ENCODE data around the gene HSPA4.

The HSPA4 gene

DNA sequence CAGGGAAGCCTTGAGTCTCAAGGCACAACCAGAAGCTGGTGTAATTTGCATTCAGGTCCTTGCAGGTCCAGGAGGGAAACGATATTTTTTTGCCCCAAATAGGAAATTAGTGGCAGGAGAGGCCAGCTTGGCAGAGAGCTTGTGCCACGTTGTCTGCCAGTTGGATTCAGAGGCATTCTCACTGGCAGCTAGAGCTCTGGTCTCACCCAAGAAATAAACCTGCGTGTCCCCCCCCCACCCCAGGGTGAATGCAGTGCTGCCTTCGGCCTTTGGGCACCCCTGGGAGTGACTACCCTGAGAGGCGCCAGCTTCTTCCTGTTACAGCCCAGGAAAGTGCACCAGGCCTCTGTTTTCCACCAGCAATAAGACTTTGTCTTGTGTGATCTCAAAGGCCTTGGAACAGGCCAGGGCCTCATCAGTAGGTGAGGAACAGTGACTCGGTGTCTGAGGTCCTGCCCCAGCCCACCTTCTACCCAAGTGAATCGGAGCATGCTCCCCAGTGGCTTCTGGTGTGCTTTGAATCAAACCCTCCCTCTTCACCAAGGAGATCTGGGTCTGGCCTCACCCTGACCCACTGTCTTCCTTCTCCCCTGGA lies 68.4 kb downstream of the HSPA4 start:
- Histone ChIP-seq H3K27me3 (replicated peaks; ENCODE audit: insufficient read depth, low read length) (no peaks in the 10 kb centered on the region), H3K4me1 (ENCODE audit: low read length) (no peaks in the 10 kb centered on the region), H3F3A (ENCODE audit: insufficient read depth, low read length) (no peaks in the 10 kb centered on the region), H3K4me3 (ENCODE audit: low read length) (no peak overlapping the region), H3K36me3 (replicated peaks; ENCODE audit: insufficient read depth, low read length) (no peaks in the 10 kb centered on the region), H4K20me1 (ENCODE audit: insufficient read depth, low read length) (no peaks in the 10 kb centered on the region), H3K9ac (ENCODE audit: low read length) (no peak overlapping the region), H3K79me2 (ENCODE audit: low read length) (no peaks in the 10 kb centered on the region), H3K4me2 (ENCODE audit: low read depth, low read length) (no peak overlapping the region), H3K27ac (ENCODE audit: low read length) (no peak overlapping the region), H3K9me2 (replicated peaks; ENCODE audit: insufficient read depth, low read length) (no peaks in the 10 kb centered on the region), H3K9me3 (replicated peaks; ENCODE audit: insufficient read depth, low read length) (no peaks in the 10 kb centered on the region), H2AFZ (ENCODE audit: low read length) (no peak overlapping the region)
- no peak for TF ChIP-seq EZH2 (optimal IDR thresholded peaks at IDR 0.05; ENCODE audit: low read depth, low read length)
- TF ChIP-seq EZH2phosphoT487 (IDR thresholded peaks at IDR 0.05; ENCODE audit: low read length), result no peak
- no peak for DNase-seq

DNA sequence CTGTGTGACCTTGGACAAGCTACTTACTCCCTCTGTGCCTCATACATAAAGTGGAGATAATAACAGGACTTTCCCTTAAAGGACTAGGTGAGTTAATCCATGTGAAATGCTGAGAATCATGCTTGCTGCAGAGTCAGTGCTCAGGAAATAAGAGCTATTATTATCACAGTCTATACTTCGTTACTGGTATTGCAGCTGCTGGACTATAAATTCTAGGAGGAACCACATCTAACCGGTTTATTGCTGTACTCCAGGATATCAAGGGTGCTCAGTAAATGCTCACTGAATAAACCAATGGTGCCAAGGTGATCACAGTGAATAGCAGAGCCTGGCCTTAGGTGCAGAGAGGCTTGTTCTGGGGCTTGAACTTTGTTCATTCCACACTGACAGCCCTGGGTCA lies 69.3 kb downstream of the HSPA4 start:
- Histone ChIP-seq H3K36me3 (replicated peaks; ENCODE audit: insufficient read depth, low read length) (no peaks in the 10 kb centered on the region), H3K4me2 (ENCODE audit: low read depth, low read length) (no peak overlapping the region), H3K27ac (ENCODE audit: low read length) (no peak overlapping the region), H3K9ac (ENCODE audit: low read length) (no peak overlapping the region), H3K9me3 (replicated peaks; ENCODE audit: insufficient read depth, low read length) (no peaks in the 10 kb centered on the region), H4K20me1 (ENCODE audit: insufficient read depth, low read length) (no peaks in the 10 kb centered on the region), H3K4me1 (ENCODE audit: low read length) (no peaks in the 10 kb centered on the region), H3K4me3 (ENCODE audit: low read length) (no peak overlapping the region), H3F3A (ENCODE audit: insufficient read depth, low read length) (no peaks in the 10 kb centered on the region), H3K79me2 (ENCODE audit: low read length) (no peaks in the 10 kb centered on the region), H3K9me2 (replicated peaks; ENCODE audit: insufficient read depth, low read length) (no peaks in the 10 kb centered on the region), H2AFZ (ENCODE audit: low read length) (no peak overlapping the region), H3K27me3 (replicated peaks; ENCODE audit: insufficient read depth, low read length) (no peaks in the 10 kb centered on the region)
- no peak for DNase-seq
- TF ChIP-seq EZH2phosphoT487 (IDR thresholded peaks at IDR 0.05; ENCODE audit: low read length) (no peak), EZH2 (optimal IDR thresholded peaks at IDR 0.05; ENCODE audit: low read depth, low read length) (no peak)

GRCh38 chr5:133121611-133122150 lies 69.9 kb downstream of the HSPA4 start:
- no peak overlapping the region for H3K4me2 ChIP-seq (ENCODE audit: low read depth, low read length)
- H3K27me3 ChIP-seq (replicated peaks; ENCODE audit: insufficient read depth, low read length), result no peaks in the 10 kb centered on the region
- TF ChIP-seq, protein P1, sequence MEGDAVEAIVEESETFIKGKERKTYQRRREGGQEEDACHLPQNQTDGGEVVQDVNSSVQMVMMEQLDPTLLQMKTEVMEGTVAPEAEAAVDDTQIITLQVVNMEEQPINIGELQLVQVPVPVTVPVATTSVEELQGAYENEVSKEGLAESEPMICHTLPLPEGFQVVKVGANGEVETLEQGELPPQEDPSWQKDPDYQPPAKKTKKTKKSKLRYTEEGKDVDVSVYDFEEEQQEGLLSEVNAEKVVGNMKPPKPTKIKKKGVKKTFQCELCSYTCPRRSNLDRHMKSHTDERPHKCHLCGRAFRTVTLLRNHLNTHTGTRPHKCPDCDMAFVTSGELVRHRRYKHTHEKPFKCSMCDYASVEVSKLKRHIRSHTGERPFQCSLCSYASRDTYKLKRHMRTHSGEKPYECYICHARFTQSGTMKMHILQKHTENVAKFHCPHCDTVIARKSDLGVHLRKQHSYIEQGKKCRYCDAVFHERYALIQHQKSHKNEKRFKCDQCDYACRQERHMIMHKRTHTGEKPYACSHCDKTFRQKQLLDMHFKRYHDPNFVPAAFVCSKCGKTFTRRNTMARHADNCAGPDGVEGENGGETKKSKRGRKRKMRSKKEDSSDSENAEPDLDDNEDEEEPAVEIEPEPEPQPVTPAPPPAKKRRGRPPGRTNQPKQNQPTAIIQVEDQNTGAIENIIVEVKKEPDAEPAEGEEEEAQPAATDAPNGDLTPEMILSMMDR (IDR thresholded peaks at IDR 0.05; ENCODE audit: low read length), result no peak
- TF ChIP-seq EZH2 (optimal IDR thresholded peaks at IDR 0.05; ENCODE audit: low read depth, low read length), result no peak
- TF ChIP-seq EZH2phosphoT487 (IDR thresholded peaks at IDR 0.05; ENCODE audit: low read length), result no peak
- H3K4me3 ChIP-seq (ENCODE audit: low read length), result no peak overlapping the region
- no peak overlapping the region for H3K9ac ChIP-seq (ENCODE audit: low read length)
- no peak overlapping the region for H3K27ac ChIP-seq (ENCODE audit: low read length)
- no peaks in the 10 kb centered on the region for H3K79me2 ChIP-seq (ENCODE audit: low read length)
- no peaks in the 10 kb centered on the region for H4K20me1 ChIP-seq (ENCODE audit: insufficient read depth, low read length)
- no peaks in the 10 kb centered on the region for H3K36me3 ChIP-seq (replicated peaks; ENCODE audit: insufficient read depth, low read length)
- no peaks in the 10 kb centered on the region for H3K9me3 ChIP-seq (replicated peaks; ENCODE audit: insufficient read depth, low read length)
- H3K4me1 ChIP-seq (ENCODE audit: low read length), result no peaks in the 10 kb centered on the region
- H2AFZ ChIP-seq (ENCODE audit: low read length), result no peak overlapping the region
- no peaks in the 10 kb centered on the region for H3K9me2 ChIP-seq (replicated peaks; ENCODE audit: insufficient read depth, low read length)
- no peaks in the 10 kb centered on the region for H3F3A ChIP-seq (ENCODE audit: insufficient read depth, low read length)
- no peak for DNase-seq

- H2AFZ ChIP-seq (ENCODE audit: low read length), result no peak overlapping the region
- no peaks in the 10 kb centered on the region for H3K36me3 ChIP-seq (replicated peaks; ENCODE audit: insufficient read depth, low read length)
- no peak overlapping the region for H3K4me2 ChIP-seq (ENCODE audit: low read depth, low read length)
- no peak overlapping the region for H3K27ac ChIP-seq (ENCODE audit: low read length)
- H3K9me3 ChIP-seq (replicated peaks; ENCODE audit: insufficient read depth, low read length), result no peaks in the 10 kb centered on the region
- H3K9ac ChIP-seq (ENCODE audit: low read length), result no peak overlapping the region
- no peaks in the 10 kb centered on the region for H3K9me2 ChIP-seq (replicated peaks; ENCODE audit: insufficient read depth, low read length)
- no peaks in the 10 kb centered on the region for H4K20me1 ChIP-seq (ENCODE audit: insufficient read depth, low read length)
- TF ChIP-seq EZH2 (optimal IDR thresholded peaks at IDR 0.05; ENCODE audit: low read depth, low read length), result no peak
- TF ChIP-seq, protein P1 (IDR thresholded peaks at IDR 0.05; ENCODE audit: low read length), result no peak
- no peak for TF ChIP-seq EZH2phosphoT487 (IDR thresholded peaks at IDR 0.05; ENCODE audit: low read length)
- no peak for DNase-seq
- H3F3A ChIP-seq (ENCODE audit: insufficient read depth, low read length), result no peaks in the 10 kb centered on the region
- H3K4me3 ChIP-seq (ENCODE audit: low read length), result no peak overlapping the region
- H3K27me3 ChIP-seq (replicated peaks; ENCODE audit: insufficient read depth, low read length), result no peaks in the 10 kb centered on the region
- H3K79me2 ChIP-seq (ENCODE audit: low read length), result no peaks in the 10 kb centered on the region
- no peaks in the 10 kb centered on the region for H3K4me1 ChIP-seq (ENCODE audit: low read length)
Observed at GRCh38 chr5:133122711-133123110, 70.9 kb downstream of the HSPA4 start.

All from MM.1S (cell line).